Measurements from ENCODE around the gene RTTN.

DNA sequence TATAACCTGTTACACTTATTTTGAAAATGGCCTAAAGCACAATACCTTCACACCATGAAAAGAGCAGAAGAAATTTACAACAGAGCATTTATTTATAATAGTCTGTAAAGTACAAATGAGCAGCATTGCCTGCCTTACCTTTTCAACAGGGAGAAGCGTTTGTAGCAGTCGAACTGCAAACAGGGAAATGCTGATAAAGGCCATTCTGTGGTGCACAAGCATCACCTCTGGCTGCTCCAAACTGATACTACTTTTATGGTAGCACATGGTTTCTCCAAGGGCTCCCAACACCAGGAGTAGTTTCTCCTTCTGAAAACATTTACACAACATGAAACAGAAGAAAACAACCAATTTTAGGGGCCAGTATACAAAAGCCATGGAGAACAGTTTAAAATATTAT, 28.9 kb downstream of the RTTN start:
- TF ChIP-seq CTCF (IDR thresholded peaks at IDR 0.05): no peak
- TF ChIP-seq EP300 (IDR thresholded peaks at IDR 0.05): no peak
- no peak for TF ChIP-seq POLR2AphosphoS5 (IDR thresholded peaks at IDR 0.05)
- no peak for TF ChIP-seq POLR2A (IDR thresholded peaks at IDR 0.05)

Measured in gastroesophageal sphincter (tissue), 3 donors.